IMR-90 (cell line): ENCODE measurements around the gene SLC15A3. TPM values are rescaled to one million over a fixed set of nuclear protein-coding genes. Genes with fewer than 3 reads are reported as not detected.

Source experiments
- ATAC-seq: fragments of 200-7000 bp; cut with Tn5 transposase; 2 replicates; pipeline ENCODE4 v1.9.1; 2020; ENCODE audit warnings: low read depth, mild to moderate bottlenecking, moderate library complexity
- BruUV-seq: library from RNA; stranded (reverse); fragments of 400-500 nt; replicated peaks from 2 replicates; lab custom pipeline; 2021; lab: Mats Ljungman, UMichigan
- CTCF ChIA-PET: fragments of 300-600 bp; formaldehyde crosslinking; extraction: SDS; loops from one replicate; lab custom pipeline; 2021; ENCODE audit warnings: antibody characterized with exemption; lab: Yijun Ruan, JAX
- POLR2A ChIA-PET: fragments of 300-600 bp; sonication (Branson Sonifier 250); formaldehyde crosslinking; loops from one replicate; lab custom pipeline; 2022; ENCODE audit warnings: antibody characterized with exemption; ENCODE audit not compliant: unreplicated experiment; lab: Charles Lee
- DNase-seq: peaks from one replicate; pipeline ENCODE4 v3.0.0; 2013
- H2AFZ ChIP-seq: replicated peaks from 2 replicates; pipeline ENCODE3; 2013; ENCODE audit warnings: low read length, mild to moderate bottlenecking; ENCODE audit not compliant: poor library complexity
- H2AK5ac ChIP-seq: 2 replicates; pipeline ENCODE4 v1.6.1; 2013; ENCODE audit warnings: low read depth, low read length, inconsistent platforms
- H2AK9ac ChIP-seq: replicated peaks from 2 replicates; pipeline ENCODE3; 2013; ENCODE audit warnings: mild to moderate bottlenecking, low read depth, low read length, moderate library complexity; ENCODE audit not compliant: poor library complexity
- H2BK120ac ChIP-seq: 2 replicates; pipeline ENCODE4 v1.6.1; 2013; ENCODE audit warnings: low read depth, low read length, inconsistent platforms
- H2BK15ac ChIP-seq: 3 replicates; pipeline ENCODE4 v1.6.1; 2013; ENCODE audit warnings: low read depth, low read length, inconsistent platforms
- H2BK20ac ChIP-seq: 2 replicates; pipeline ENCODE4 v1.6.1; 2013; ENCODE audit warnings: low read depth, mild to moderate bottlenecking, inconsistent platforms, low read length, moderate library complexity
- H2BK5ac ChIP-seq: 2 replicates; pipeline ENCODE4 v1.6.1; 2013; ENCODE audit warnings: mild to moderate bottlenecking, low read depth, low read length, inconsistent platforms; ENCODE audit not compliant: poor library complexity, severe bottlenecking
- H3K14ac ChIP-seq: replicated peaks from 2 replicates; pipeline ENCODE4 v1.6.1; 2013; ENCODE audit warnings: low read depth, low read length, inconsistent platforms
- H3K18ac ChIP-seq: 2 replicates; pipeline ENCODE4 v1.6.1; 2013; ENCODE audit warnings: low read depth, low read length, control low read depth
- H3K23ac ChIP-seq: 2 replicates; pipeline ENCODE4 v1.6.1; 2013; ENCODE audit warnings: low read depth, low read length, inconsistent platforms
- H3K27ac ChIP-seq: 2 replicates; pipeline ENCODE4 v1.5.1; 2013; ENCODE audit warnings: mild to moderate bottlenecking, control low read depth, low read length; ENCODE audit not compliant: insufficient read depth
- H3K27me3 ChIP-seq: 2 replicates; pipeline ENCODE4 v1.6.1; 2013; ENCODE audit warnings: low read length; ENCODE audit not compliant: control insufficient read depth, insufficient read depth
- H3K36me3 ChIP-seq: 2 replicates; pipeline ENCODE4 v1.6.1; 2013; ENCODE audit warnings: low read length, mixed read lengths; ENCODE audit not compliant: control insufficient read depth, insufficient read depth
- H3K4ac ChIP-seq: 2 replicates; pipeline ENCODE4 v1.6.1; 2013; ENCODE audit warnings: low read depth, low read length, inconsistent platforms
- H3K4me1 ChIP-seq: 2 replicates; pipeline ENCODE4 v1.6.1; 2013; ENCODE audit warnings: low read length, mixed read lengths; ENCODE audit not compliant: control insufficient read depth, insufficient read depth
- H3K4me2 ChIP-seq: 2 replicates; pipeline ENCODE4 v1.6.1; 2013; ENCODE audit warnings: low read depth, mild to moderate bottlenecking, control low read depth, low read length, moderate library complexity
- H3K4me3 ChIP-seq: 2 replicates; pipeline ENCODE4 v1.5.1; 2013; ENCODE audit warnings: low read depth, mild to moderate bottlenecking, control low read depth, low read length, moderate library complexity; ENCODE audit not compliant: insufficient read depth
- H3K56ac ChIP-seq: 2 replicates; pipeline ENCODE4 v1.6.1; 2013; ENCODE audit warnings: low read length, inconsistent platforms; ENCODE audit not compliant: insufficient read depth; ENCODE audit errors: extremely low read depth
- H3K79me1 ChIP-seq, 2 experiments: 2 replicates each; pipeline ENCODE4 v1.6.1; 2013; ENCODE audit warnings: low read length in 2 of 2, inconsistent platforms in 1 of 2, low read depth in 1 of 2
- H3K9ac ChIP-seq: 2 replicates; pipeline ENCODE4 v1.6.1; 2013; ENCODE audit warnings: low read depth, low read length, control low read depth
- H3K9me1 ChIP-seq: 2 replicates; pipeline ENCODE4 v1.6.1; 2013; ENCODE audit warnings: low read length, inconsistent platforms; ENCODE audit not compliant: insufficient read depth
- H3K9me3 ChIP-seq: 2 replicates; pipeline ENCODE4 v1.6.1; 2013; ENCODE audit warnings: low read length; ENCODE audit not compliant: control insufficient read depth, insufficient read depth
- H4K20me1 ChIP-seq: 2 replicates; pipeline ENCODE4 v1.6.1; 2013; ENCODE audit warnings: low read length, inconsistent platforms; ENCODE audit not compliant: insufficient read depth
- H4K5ac ChIP-seq: 2 replicates; pipeline ENCODE4 v1.6.1; 2013; ENCODE audit warnings: mild to moderate bottlenecking, low read depth, low read length, control low read depth
- H4K8ac ChIP-seq, 2 experiments: 2 replicates each; pipeline ENCODE4 v1.6.1; 2013; ENCODE audit warnings: low read depth in 2 of 2, low read length in 2 of 2, control low read depth in 1 of 2, inconsistent platforms in 1 of 2
- H4K91ac ChIP-seq: 2 replicates; pipeline ENCODE4 v1.6.1; 2013; ENCODE audit warnings: low read depth, low read length, inconsistent platforms; ENCODE audit not compliant: insufficient read depth
- BHLHE40 ChIP-seq: fragments of 150-350 bp; IDR thresholded peaks from 2 replicates; pipeline ENCODE4 v1.6.1; 2016; ENCODE audit warnings: mild to moderate bottlenecking, low read depth, low read length
- ELK1 ChIP-seq: fragments of 150-350 bp; IDR thresholded peaks from 2 replicates; pipeline ENCODE4 v1.6.1; 2016; ENCODE audit warnings: low read depth, mild to moderate bottlenecking, low read length, moderate library complexity, borderline replicate concordance
- WGBS, 2 experiments: methylation state at CpG; one replicate each; pipeline versions ENCODE4 v1.1.5 to v1.1.7; 2013; ENCODE audit warnings: missing lambda C conversion rate in 2 of 2; ENCODE audit not compliant: insufficient read length in 1 of 2; ENCODE audit errors: extremely low coverage in 2 of 2; 5-methylcytosine and 5-hydroxymethylcytosine counted together
- dilution Hi-C: fragments of 300-500 bp; cut with HindIII; formaldehyde crosslinking; loops from one replicate; pipeline ENCODE4 v1.14.3; 2018; ENCODE audit warnings: low sequenced_read_pairs; ENCODE audit not compliant: unreplicated experiment
- in situ Hi-C: fragments of 300-500 bp; cut with MboI; formaldehyde crosslinking; loops from 3 replicates; pipeline ENCODE4 v1.14.3; 2019; ENCODE audit warnings: low sequenced_read_pairs, inconsistent platforms, mixed read lengths
- intact Hi-C: fragments of 100-400 bp; cut with micrococcal nuclease; formaldehyde crosslinking; loops from 2 replicates; pipeline ENCODE4 v1.10.0; 2022
- polyA plus RNA-seq, 3 experiments: library from polyadenylated mRNA; depleted of rRNA; stranded (reverse); fragments of >200 nt; gene quantifications; 2 replicates each; pipeline ENCODE4 v1.2.3, GENCODE V29; 2012; ENCODE audit warnings: low replicate concordance in 1 of 3
- total RNA-seq: library from RNA; depleted of rRNA; stranded (reverse); fragments of >200 nt; gene quantifications from 2 replicates; pipeline ENCODE4 v1.2.3, GENCODE V29; 2012

Gene SLC15A3
- total and polyA plus RNA-seq, 2 of the 4 experiments (the other 2 are of a cell fraction), result 3.2 to 4.4 TPM

GRCh38 chr11:60960405-60960804, 8.4 kb upstream of the SLC15A3 start:
- Histone ChIP-seq H3K36me3 (no peaks in the 10 kb centered on the region), H2AFZ (no peak overlapping the region), H3K4me3 (no peak overlapping the region), H3K9me1 (no peaks in the 10 kb centered on the region), H3K9ac (no peak overlapping the region), H4K91ac (no peak overlapping the region), H3K14ac (no peak overlapping the region), H4K5ac (no peak overlapping the region), H3K18ac (no peak overlapping the region), H2BK20ac (no peak overlapping the region), H3K4me1 (no peaks in the 10 kb centered on the region), H2AK9ac (no peak overlapping the region), H2BK120ac (no peak overlapping the region), H3K79me1 (no peaks in the 10 kb centered on the region), H3K4me2 (no peak overlapping the region), H2BK15ac (no peak overlapping the region), H3K27me3 (peaks cover 31% of the 10 kb centered on the region), H4K20me1 (no peaks in the 10 kb centered on the region), H2AK5ac (no peak overlapping the region), H2BK5ac (no peak overlapping the region), H3K9me3 (peaks cover 1% of the 10 kb centered on the region; the same call in 1 of the 2 replicates), H3K27ac (no peak overlapping the region), H3K23ac (no peak overlapping the region), H3K4ac (no peak overlapping the region), H3K56ac (no peak overlapping the region), H4K8ac (no peak overlapping the region)
- ChIA-PET POLR2A (no interaction called here), CTCF (no interaction called here)
- 73% methylated on average over 5 of the region's 7 CpGs; no CpG with 5 or more reads in 1 of the 2 experiments for WGBS, 2 experiments
- intact Hi-C loops, result no loop called here
- DNase-seq (no peak), ATAC-seq (no peak)
- dilution Hi-C loops, result no loop called here
- TF ChIP-seq BHLHE40, result no peak
- no peak for TF ChIP-seq ELK1
- BruUV-seq, result no TSS peak
- in situ Hi-C loops, result no loop called here
